Activated naive CD8-positive, alpha-beta T cell treated with anti-CD3 and anti-CD28 coated beads, Interleukin-2, amount 10 ng/mL, durations not matched to agents 7 days and 5 days (primary cell): ENCODE results near the gene SPATS2. TPM values are rescaled to one million over a fixed set of nuclear protein-coding genes. Genes with fewer than 3 reads are reported as not detected.
"Not testable (repeated sequence)": the region's sequence is repeated elsewhere in the genome, so short reads cannot be mapped to it uniquely, and the experiment has no call there.

Source experiments
- ATAC-seq: fragments of 150-1000 bp; cut with Tn5 transposase; one replicate; pipeline ENCODE4 v1.10.0; 2021; ENCODE audit warnings: low read depth, moderate library complexity
- POLR2A ChIA-PET: fragments of 350-600 bp; sonication (Branson Sonifier 250); formaldehyde crosslinking; loops from one replicate; lab custom pipeline; 2021; ENCODE audit warnings: antibody characterized with exemption; lab: Charles Lee
- DNase-seq: peaks from one replicate; pipeline ENCODE4 v3.0.0; 2021
- H3K27ac Mint-ChIP-seq: one replicate; pipeline ENCODE4 v1.8.0; 2022; ENCODE audit warnings: mild to moderate bottlenecking, mixed read lengths
- H3K27me3 Mint-ChIP-seq: one replicate; pipeline ENCODE4 v1.8.0; 2022; ENCODE audit warnings: mild to moderate bottlenecking, moderate library complexity, mixed read lengths
- H3K36me3 Mint-ChIP-seq: one replicate; pipeline ENCODE4 v1.8.0; 2021; ENCODE audit warnings: mild to moderate bottlenecking, mixed read lengths
- H3K4me1 Mint-ChIP-seq: one replicate; pipeline ENCODE4 v1.8.0; 2021; ENCODE audit warnings: mixed read lengths
- H3K4me3 Mint-ChIP-seq: one replicate; pipeline ENCODE4 v1.8.0; 2022; ENCODE audit warnings: mild to moderate bottlenecking, moderate library complexity, mixed read lengths
- H3K9me3 Mint-ChIP-seq: one replicate; pipeline ENCODE4 v1.8.0; 2021; ENCODE audit warnings: mixed read lengths
- total RNA-seq, 2 experiments: library from RNA; stranded (reverse); gene quantifications; one replicate each; pipeline ENCODE4 v1.2.3, GENCODE V29; 2021

SPATS2 gene
- total RNA-seq, 2 experiments from 2014 or later, result 12.1 to 13.3 TPM

GRCh38 chr12:49410818-49411217, 43.6 kb downstream of the SPATS2 start:
- Mint-ChIP-seq H3K4me3 (no peak overlapping the region), H3K9me3 (no peaks in the 10 kb centered on the region), H3K27me3 (no peaks in the 10 kb centered on the region), H3K4me1 (peaks cover 4% of the 10 kb centered on the region), H3K36me3 (peaks cover 2% of the 10 kb centered on the region), H3K27ac (no peak overlapping the region)
- no peak for DNase-seq
- no peak for ATAC-seq
- POLR2A ChIA-PET, result no interaction called here

- Mint-ChIP-seq H3K36me3 (peaks cover 2% of the 10 kb centered on the region), H3K4me1 (peaks cover 4% of the 10 kb centered on the region), H3K27me3 (no peaks in the 10 kb centered on the region), H3K4me3 (no peak overlapping the region), H3K27ac (no peak overlapping the region), H3K9me3 (no peaks in the 10 kb centered on the region)
- POLR2A ChIA-PET, result no interaction called here
- DNase-seq, result no peak
- ATAC-seq, result no peak
Observed at GRCh38 chr12:49413010-49413409, 45.7 kb downstream of the SPATS2 start.

GRCh38 chr12:49413796-49414195, 46.5 kb downstream of the SPATS2 start:
- H3K36me3 Mint-ChIP-seq, result peaks cover 2% of the 10 kb centered on the region
- no peak overlapping the region for H3K27ac Mint-ChIP-seq
- ATAC-seq, result no peak
- no peaks in the 10 kb centered on the region for H3K27me3 Mint-ChIP-seq
- no peak for DNase-seq
- POLR2A ChIA-PET, result no interaction called here
- H3K4me1 Mint-ChIP-seq, result peaks cover 4% of the 10 kb centered on the region
- H3K4me3 Mint-ChIP-seq, result no peak overlapping the region
- no peaks in the 10 kb centered on the region for H3K9me3 Mint-ChIP-seq

- POLR2A ChIA-PET, result no interaction called here
- H3K4me3 Mint-ChIP-seq, result no peak overlapping the region
- H3K36me3 Mint-ChIP-seq, result peaks cover 1% of the 10 kb centered on the region
- H3K4me1 Mint-ChIP-seq, result peaks cover 4% of the 10 kb centered on the region
- no peaks in the 10 kb centered on the region for H3K27me3 Mint-ChIP-seq
- ATAC-seq (no peak), DNase-seq (no peak)
- H3K27ac Mint-ChIP-seq, result no peak overlapping the region
- H3K9me3 Mint-ChIP-seq, result no peaks in the 10 kb centered on the region
Observed at GRCh38 chr12:49414364-49414763, 47.1 kb downstream of the SPATS2 start.

GRCh38 chr12:49415521-49415970, 48.3 kb downstream of the SPATS2 start:
- no peak overlapping the region for H3K27ac Mint-ChIP-seq
- no peak overlapping the region for H3K4me3 Mint-ChIP-seq
- DNase-seq, result no peak
- H3K27me3 Mint-ChIP-seq, result no peaks in the 10 kb centered on the region
- no peaks in the 10 kb centered on the region for H3K36me3 Mint-ChIP-seq
- POLR2A ChIA-PET, result no interaction called here
- H3K9me3 Mint-ChIP-seq, result no peaks in the 10 kb centered on the region
- peaks cover 4% of the 10 kb centered on the region for H3K4me1 Mint-ChIP-seq
- ATAC-seq, result no peak

GRCh38 chr12:49416892-49417291, 49.6 kb downstream of the SPATS2 start:
- Mint-ChIP-seq H3K4me3 (no peak overlapping the region), H3K4me1 (peaks cover 4% of the 10 kb centered on the region), H3K27me3 (no peaks in the 10 kb centered on the region), H3K36me3 (no peaks in the 10 kb centered on the region), H3K9me3 (no peaks in the 10 kb centered on the region), H3K27ac (no peak overlapping the region)
- no peak for ATAC-seq
- no peak for DNase-seq
- POLR2A ChIA-PET, result no interaction called here

- Mint-ChIP-seq H3K4me1 (peaks cover 4% of the 10 kb centered on the region), H3K4me3 (no peak overlapping the region), H3K9me3 (no peaks in the 10 kb centered on the region), H3K27me3 (no peaks in the 10 kb centered on the region), H3K27ac (no peak overlapping the region), H3K36me3 (no peaks in the 10 kb centered on the region)
- ATAC-seq, result no peak
- POLR2A ChIA-PET, result interaction anchor here (0.7 kb wide), 1 partner anchor 8 kb away, joined by 4 read pairs; no protein-coding TSS in a partner anchor
- DNase-seq, result no peak
Observed at GRCh38 chr12:49417558-49417957, 50.3 kb downstream of the SPATS2 start.

GRCh38 chr12:49420556-49420955, 53.3 kb downstream of the SPATS2 start:
- Mint-ChIP-seq H3K27me3 (no peaks in the 10 kb centered on the region), H3K36me3 (no peaks in the 10 kb centered on the region), H3K4me3 (no peak overlapping the region), H3K9me3 (no peaks in the 10 kb centered on the region), H3K27ac (no peak overlapping the region), H3K4me1 (no peaks in the 10 kb centered on the region)
- POLR2A ChIA-PET, result no interaction called here
- no peak for DNase-seq
- ATAC-seq, result no peak

- no peaks in the 10 kb centered on the region for H3K4me1 Mint-ChIP-seq
- H3K27me3 Mint-ChIP-seq, result no peaks in the 10 kb centered on the region
- POLR2A ChIA-PET, result no interaction called here
- H3K9me3 Mint-ChIP-seq, result no peaks in the 10 kb centered on the region
- H3K27ac Mint-ChIP-seq, result no peak overlapping the region
- ATAC-seq, result no peak
- H3K36me3 Mint-ChIP-seq, result peaks cover 6% of the 10 kb centered on the region
- H3K4me3 Mint-ChIP-seq, result no peak overlapping the region
- DNase-seq, result no peak
Observed at GRCh38 chr12:49422114-49422513, 54.9 kb downstream of the SPATS2 start.

- DNase-seq, result no peak
- H3K4me3 Mint-ChIP-seq, result no peak overlapping the region
- peaks cover 8% of the 10 kb centered on the region for H3K36me3 Mint-ChIP-seq
- ATAC-seq, result no peak
- H3K27ac Mint-ChIP-seq, result no peak overlapping the region
- H3K4me1 Mint-ChIP-seq, result no peaks in the 10 kb centered on the region
- POLR2A ChIA-PET, result no interaction called here
- H3K9me3 Mint-ChIP-seq, result no peaks in the 10 kb centered on the region
- H3K27me3 Mint-ChIP-seq, result no peaks in the 10 kb centered on the region
Observed at GRCh38 chr12:49428793-49429192, 61.5 kb downstream of the SPATS2 start.

GRCh38 chr12:49432616-49433015, 65.4 kb downstream of the SPATS2 start:
- H3K9me3 Mint-ChIP-seq, result no peaks in the 10 kb centered on the region

GRCh38 chr12:49436799-49437198, 69.5 kb downstream of the SPATS2 start:
- H3K4me3 Mint-ChIP-seq, H3K36me3 Mint-ChIP-seq, H3K9me3 Mint-ChIP-seq, DNase-seq, POLR2A ChIA-PET, H3K4me1 Mint-ChIP-seq, H3K27me3 Mint-ChIP-seq, ATAC-seq, H3K27ac Mint-ChIP-seq: not testable (repeated sequence)

More at GRCh38 chr12:49432616-49433015, 65.4 kb downstream of the SPATS2 start:
- Mint-ChIP-seq H3K36me3 (peaks cover 2% of the 10 kb centered on the region), H3K4me1 (no peaks in the 10 kb centered on the region), H3K27ac (no peak overlapping the region), H3K27me3 (no peaks in the 10 kb centered on the region), H3K4me3 (no peak overlapping the region)
- DNase-seq (no peak), ATAC-seq (no peak)
- POLR2A ChIA-PET, result no interaction called here

- H3K36me3 Mint-ChIP-seq, result peaks cover 2% of the 10 kb centered on the region
- POLR2A ChIA-PET, result no interaction called here
- H3K4me3 Mint-ChIP-seq, result no peak overlapping the region
- DNase-seq (no peak), ATAC-seq (no peak)
- peaks cover 5% of the 10 kb centered on the region for H3K4me1 Mint-ChIP-seq
- H3K27me3 Mint-ChIP-seq, result no peaks in the 10 kb centered on the region
- no peaks in the 10 kb centered on the region for H3K9me3 Mint-ChIP-seq
- H3K27ac Mint-ChIP-seq, result no peak overlapping the region
Observed at GRCh38 chr12:49439042-49439441, 71.8 kb downstream of the SPATS2 start.

- Mint-ChIP-seq H3K4me1 (peaks cover 5% of the 10 kb centered on the region), H3K9me3 (no peaks in the 10 kb centered on the region), H3K27me3 (no peaks in the 10 kb centered on the region), H3K27ac (no peak overlapping the region), H3K36me3 (peaks cover 2% of the 10 kb centered on the region), H3K4me3 (no peak overlapping the region)
- DNase-seq, result no peak
- ATAC-seq, result no peak
- POLR2A ChIA-PET, result no interaction called here
Observed at GRCh38 chr12:49440035-49440434, 72.8 kb downstream of the SPATS2 start.

GRCh38 chr12:49442915-49443314, 75.7 kb downstream of the SPATS2 start:
- Mint-ChIP-seq H3K9me3 (no peaks in the 10 kb centered on the region), H3K36me3 (peaks cover 4% of the 10 kb centered on the region), H3K27ac (no peak overlapping the region), H3K4me1 (peaks cover 5% of the 10 kb centered on the region), H3K27me3 (no peaks in the 10 kb centered on the region), H3K4me3 (no peak overlapping the region)
- DNase-seq, result no peak
- POLR2A ChIA-PET, result interaction anchor here (0.6 kb wide), 1 partner anchor 18 kb away, joined by 4 read pairs; no protein-coding TSS in a partner anchor
- ATAC-seq, result no peak
